ENCODE data around the gene SYNM. TPM values are rescaled to one million over a fixed set of nuclear protein-coding genes. Genes with fewer than 3 reads are reported as not detected.

Gene SYNM
- total RNA-seq, 1 donor from 2014 or later = 1.1 TPM

DNA sequence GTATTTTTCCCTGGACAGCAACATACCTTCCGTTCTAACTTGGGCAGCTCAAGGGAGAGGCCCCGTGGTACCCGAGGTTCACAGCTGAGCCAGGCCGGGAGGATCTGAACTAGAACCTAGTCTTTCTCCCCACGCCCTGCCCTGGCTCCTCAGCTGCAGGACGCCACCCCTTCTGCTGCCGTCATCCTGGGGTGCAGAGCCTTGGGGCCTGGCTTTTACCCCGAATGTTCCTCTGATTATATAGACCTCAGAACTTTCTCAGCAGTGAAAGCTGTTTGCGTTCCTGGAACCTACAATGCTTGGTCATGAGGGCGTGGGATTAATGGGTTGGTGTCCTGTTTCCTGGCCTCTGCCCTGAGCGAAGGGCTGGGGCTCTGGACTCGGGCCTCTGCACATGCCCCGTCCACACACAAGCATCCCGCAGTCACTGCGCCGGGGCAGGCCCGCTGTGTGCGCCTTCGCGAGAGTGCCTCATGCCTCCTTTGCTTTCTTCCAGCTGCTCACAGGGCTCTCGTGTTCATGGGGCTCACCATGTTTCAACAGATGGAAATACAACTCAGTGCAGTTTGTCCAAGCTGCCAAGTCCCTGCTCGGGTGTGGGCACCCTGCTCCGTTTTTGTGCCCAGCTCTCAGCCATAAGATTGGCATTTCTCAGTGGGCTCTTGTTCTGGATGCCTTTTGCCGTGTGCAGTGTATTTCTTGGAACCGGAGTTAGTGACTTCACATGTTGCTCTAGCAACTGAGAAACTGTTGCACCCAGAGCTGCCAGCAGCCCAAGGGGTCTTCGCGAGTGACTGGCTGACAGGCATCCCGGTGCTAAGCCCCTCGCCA is 20.4 kb downstream of the SYNM start:
- H3K27me3 Mint-ChIP-seq = no peaks in the 10 kb centered on the region
- H3K36me3 Mint-ChIP-seq (ENCODE audit: insufficient read depth) = peaks cover 11% of the 10 kb centered on the region
- peaks cover 7% of the 10 kb centered on the region for H3K4me1 Mint-ChIP-seq (ENCODE audit: low read depth)
- no peak overlapping the region for H3K4me3 Mint-ChIP-seq (ENCODE audit: low read depth)
- H3K27ac Mint-ChIP-seq = no peak overlapping the region
- TF ChIP-seq, protein P1, sequence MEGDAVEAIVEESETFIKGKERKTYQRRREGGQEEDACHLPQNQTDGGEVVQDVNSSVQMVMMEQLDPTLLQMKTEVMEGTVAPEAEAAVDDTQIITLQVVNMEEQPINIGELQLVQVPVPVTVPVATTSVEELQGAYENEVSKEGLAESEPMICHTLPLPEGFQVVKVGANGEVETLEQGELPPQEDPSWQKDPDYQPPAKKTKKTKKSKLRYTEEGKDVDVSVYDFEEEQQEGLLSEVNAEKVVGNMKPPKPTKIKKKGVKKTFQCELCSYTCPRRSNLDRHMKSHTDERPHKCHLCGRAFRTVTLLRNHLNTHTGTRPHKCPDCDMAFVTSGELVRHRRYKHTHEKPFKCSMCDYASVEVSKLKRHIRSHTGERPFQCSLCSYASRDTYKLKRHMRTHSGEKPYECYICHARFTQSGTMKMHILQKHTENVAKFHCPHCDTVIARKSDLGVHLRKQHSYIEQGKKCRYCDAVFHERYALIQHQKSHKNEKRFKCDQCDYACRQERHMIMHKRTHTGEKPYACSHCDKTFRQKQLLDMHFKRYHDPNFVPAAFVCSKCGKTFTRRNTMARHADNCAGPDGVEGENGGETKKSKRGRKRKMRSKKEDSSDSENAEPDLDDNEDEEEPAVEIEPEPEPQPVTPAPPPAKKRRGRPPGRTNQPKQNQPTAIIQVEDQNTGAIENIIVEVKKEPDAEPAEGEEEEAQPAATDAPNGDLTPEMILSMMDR (IDR thresholded peaks at IDR 0.05; ENCODE audit: unreplicated experiment) = no peak
- peaks cover 6% of the 10 kb centered on the region for H3K9me3 Mint-ChIP-seq (ENCODE audit: low read depth)
- DNase-seq (ENCODE audit: low spot score, unreplicated experiment) = no peak

DNA sequence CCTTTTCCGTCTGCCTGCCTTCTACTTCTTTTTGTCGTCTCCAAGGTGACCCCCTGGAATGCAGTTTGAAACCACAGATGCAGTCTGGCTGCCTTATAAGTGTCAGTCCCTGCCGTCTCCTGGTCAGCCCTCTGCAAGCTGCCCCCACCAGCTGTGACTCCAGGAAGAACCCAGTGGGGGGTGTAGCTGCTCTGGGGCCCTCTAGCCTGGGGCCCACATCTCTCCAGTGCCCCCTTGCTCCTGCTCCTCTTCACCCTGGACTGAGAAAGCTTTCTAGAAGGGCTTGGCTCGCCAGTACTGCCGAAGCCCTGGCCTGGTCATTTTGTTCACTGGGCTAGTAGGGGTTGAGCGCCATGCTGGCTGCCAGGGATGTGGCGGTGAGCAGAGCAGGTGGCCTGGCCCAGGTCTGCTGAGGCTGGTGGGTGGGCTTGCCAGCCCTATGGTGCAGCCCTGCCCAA is 21.3 kb downstream of the SYNM start:
- peaks cover 8% of the 10 kb centered on the region for H3K4me1 Mint-ChIP-seq (ENCODE audit: low read depth)
- no peak overlapping the region for H3K27ac Mint-ChIP-seq
- no peaks in the 10 kb centered on the region for H3K27me3 Mint-ChIP-seq
- H3K9me3 Mint-ChIP-seq (ENCODE audit: low read depth) = peaks cover 8% of the 10 kb centered on the region
- no peak for DNase-seq (ENCODE audit: low spot score, unreplicated experiment)
- peaks cover 17% of the 10 kb centered on the region for H3K36me3 Mint-ChIP-seq (ENCODE audit: insufficient read depth)
- H3K4me3 Mint-ChIP-seq (ENCODE audit: low read depth) = no peak overlapping the region
- TF ChIP-seq, protein P1 (IDR thresholded peaks at IDR 0.05; ENCODE audit: unreplicated experiment) = no peak

DNA sequence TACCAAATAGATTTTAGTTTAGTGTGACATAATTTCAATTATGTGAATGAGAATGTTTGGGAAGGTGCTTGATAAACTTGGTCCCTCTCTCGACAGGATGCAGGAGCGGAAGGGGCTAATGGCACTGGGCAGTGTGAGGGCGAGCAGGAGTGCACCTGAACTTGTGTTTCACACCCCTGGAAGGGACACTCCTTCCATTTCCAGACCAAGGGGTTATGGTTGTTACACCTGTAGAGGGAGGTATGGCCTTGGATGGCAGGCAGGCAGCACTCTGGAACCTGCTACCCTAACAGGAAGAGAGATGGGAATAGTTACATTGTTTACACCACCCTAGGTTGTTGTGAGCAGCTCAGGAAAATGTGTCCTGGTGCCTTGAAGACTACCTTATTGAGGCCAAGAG is 22.1 kb downstream of the SYNM start:
- DNase-seq (ENCODE audit: low spot score, unreplicated experiment) = no peak
- TF ChIP-seq, protein P1 (IDR thresholded peaks at IDR 0.05; ENCODE audit: unreplicated experiment) = no peak
- no peak overlapping the region for H3K27ac Mint-ChIP-seq
- H3K9me3 Mint-ChIP-seq (ENCODE audit: low read depth) = peaks cover 8% of the 10 kb centered on the region
- H3K36me3 Mint-ChIP-seq (ENCODE audit: insufficient read depth) = peaks cover 18% of the 10 kb centered on the region
- peaks cover 8% of the 10 kb centered on the region for H3K4me1 Mint-ChIP-seq (ENCODE audit: low read depth)
- no peak overlapping the region for H3K4me3 Mint-ChIP-seq (ENCODE audit: low read depth)
- H3K27me3 Mint-ChIP-seq = no peaks in the 10 kb centered on the region

DNA sequence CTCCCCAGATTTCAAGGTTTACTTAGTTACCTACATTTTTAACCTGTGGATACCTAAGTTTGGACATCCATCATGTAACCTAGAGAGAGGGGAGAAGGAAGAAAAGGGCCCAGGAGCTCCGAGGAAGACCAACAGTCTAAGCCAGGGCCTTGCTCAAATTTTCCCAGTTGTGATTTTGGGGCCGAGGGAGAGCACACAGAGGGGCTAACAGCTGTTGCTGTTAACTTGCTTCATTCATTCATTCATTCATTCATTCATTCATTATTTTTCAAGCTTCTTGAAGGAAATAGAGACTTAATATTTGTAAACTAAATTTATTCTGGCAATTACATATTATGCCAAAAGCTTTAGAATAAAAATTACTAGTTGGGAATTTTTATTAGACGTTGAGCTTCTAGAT is 22.9 kb downstream of the SYNM start:
- Mint-ChIP-seq H3K27ac (no peak overlapping the region), H3K9me3 (ENCODE audit: low read depth) (peaks cover 8% of the 10 kb centered on the region), H3K27me3 (no peaks in the 10 kb centered on the region), H3K4me1 (ENCODE audit: low read depth) (peaks cover 8% of the 10 kb centered on the region), H3K36me3 (ENCODE audit: insufficient read depth) (peaks cover 18% of the 10 kb centered on the region), H3K4me3 (ENCODE audit: low read depth) (no peak overlapping the region)
- TF ChIP-seq, protein P1 (IDR thresholded peaks at IDR 0.05; ENCODE audit: unreplicated experiment) = no peak
- DNase-seq (ENCODE audit: low spot score, unreplicated experiment) = no peak

DNA sequence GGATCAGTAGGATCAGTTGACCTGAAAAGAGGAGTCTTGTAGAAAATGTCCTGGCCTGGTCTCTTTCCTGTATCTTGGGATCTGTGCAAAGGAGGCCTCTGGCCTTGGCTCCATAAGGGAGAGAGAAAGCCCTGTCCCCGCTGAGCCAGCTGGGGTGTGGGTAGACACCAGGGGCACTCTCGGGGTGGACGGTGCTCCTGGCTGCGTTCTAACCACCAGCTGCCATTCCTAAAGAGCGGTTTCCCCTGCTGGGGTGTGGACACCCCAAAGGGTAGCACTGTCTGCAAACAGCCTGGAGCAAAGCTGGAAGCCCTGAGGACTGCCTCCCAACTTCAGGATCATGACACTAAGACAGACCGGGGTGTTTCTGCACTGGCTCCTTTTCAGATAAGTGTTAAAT is 23.5 kb downstream of the SYNM start:
- H3K27ac Mint-ChIP-seq = no peak overlapping the region
- peaks cover 8% of the 10 kb centered on the region for H3K4me1 Mint-ChIP-seq (ENCODE audit: low read depth)
- H3K27me3 Mint-ChIP-seq = no peaks in the 10 kb centered on the region
- no peak overlapping the region for H3K4me3 Mint-ChIP-seq (ENCODE audit: low read depth)
- peaks cover 18% of the 10 kb centered on the region for H3K36me3 Mint-ChIP-seq (ENCODE audit: insufficient read depth)
- no peak for DNase-seq (ENCODE audit: low spot score, unreplicated experiment)
- TF ChIP-seq, protein P1 (IDR thresholded peaks at IDR 0.05; ENCODE audit: unreplicated experiment) = no peak
- peaks cover 8% of the 10 kb centered on the region for H3K9me3 Mint-ChIP-seq (ENCODE audit: low read depth)

Measured in progenitor cell of endocrine pancreas (in vitro differentiated cells).